ENCODE data around the gene VMAC.

DNA sequence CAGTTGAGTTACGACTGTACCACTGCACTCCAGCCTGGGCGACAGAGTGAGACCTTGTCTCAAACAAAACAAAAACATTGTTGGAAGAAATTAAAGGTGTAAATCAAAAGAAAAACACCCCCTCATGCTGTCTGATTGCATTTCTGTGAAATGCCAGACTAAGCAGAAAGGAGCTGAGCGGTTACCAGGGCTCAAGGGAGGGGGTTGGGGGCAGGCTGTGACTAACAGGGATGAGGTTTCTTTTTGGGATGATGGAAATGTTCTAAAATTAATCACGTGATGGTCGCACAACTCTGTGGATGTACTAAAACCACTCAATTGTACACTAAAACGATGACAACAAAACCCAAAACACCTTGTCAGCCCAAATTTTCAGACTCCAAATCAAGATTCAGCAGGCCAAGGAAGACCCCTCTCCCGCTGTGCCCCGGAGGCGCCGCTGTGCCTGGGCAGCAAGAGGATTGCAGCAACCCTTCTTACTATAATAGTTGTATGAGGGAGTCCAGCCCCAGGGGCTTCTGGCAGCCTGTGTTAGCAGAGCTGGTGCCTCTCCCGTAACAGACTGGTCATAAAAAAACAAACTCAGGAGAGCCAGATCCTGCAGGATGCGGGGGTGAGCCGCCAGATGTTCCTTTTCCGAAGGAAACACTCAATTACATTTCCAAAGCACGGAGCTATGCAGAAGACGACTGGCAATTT, 30.3 kb downstream of the VMAC start:
- TF ChIP-seq CTCF (IDR thresholded peaks at IDR 0.05 in 8 of 11, conservative IDR thresholded peaks at IDR 0.05 in 3 of 11) (no peak), POLR2AphosphoS5 (IDR thresholded peaks at IDR 0.05) (peak in 1 of 3 donors; percentile 66), POLR2A (IDR thresholded peaks at IDR 0.05) (no peak)

All from spleen (tissue), 7 donors.